Muscle layer of duodenum (tissue), 2 donors: Measurements from ENCODE around the gene PTPRM.

Experiments used
- H3K27ac ChIP-seq: one replicate; pipeline ENCODE4 v1.7.0; 2013; ENCODE audit warnings: mild to moderate bottlenecking, low read length
- H3K27me3 ChIP-seq: one replicate; pipeline ENCODE4 v1.7.0; 2013; ENCODE audit warnings: low read depth, mild to moderate bottlenecking, control low read depth, low read length
- H3K36me3 ChIP-seq, 2 donors: one replicate each; pipeline ENCODE4 v1.7.0; 2013; ENCODE audit warnings: low read length in 2 of 2, control low read depth in 1 of 2, mild to moderate bottlenecking in 1 of 2; ENCODE audit not compliant: insufficient read depth in 2 of 2, control insufficient read depth in 1 of 2
- H3K4me1 ChIP-seq, 2 donors: one replicate each; pipeline ENCODE4 v1.7.0; 2013; ENCODE audit warnings: low read length in 2 of 2, mild to moderate bottlenecking in 2 of 2, control low read depth in 1 of 2, moderate library complexity in 1 of 2; ENCODE audit not compliant: insufficient read depth in 2 of 2, control insufficient read depth in 1 of 2
- H3K4me3 ChIP-seq, 2 donors: one replicate each; pipeline ENCODE4 v1.7.0; 2013; ENCODE audit warnings: low read length in 2 of 2, low read depth in 1 of 2, mild to moderate bottlenecking in 1 of 2
- H3K9me3 ChIP-seq, 2 donors: one replicate each; pipeline ENCODE4 v1.7.0; 2013; ENCODE audit warnings: low read length in 2 of 2, control low read depth in 1 of 2, mild to moderate bottlenecking in 1 of 2; ENCODE audit not compliant: control insufficient read depth in 1 of 2
- donor health status: healthy.

The PTPRM gene

GRCh38 chr18:7940379-7940778 is 373.3 kb downstream of the PTPRM start:
- no peaks in the 10 kb centered on the region for H3K9me3 ChIP-seq
- H3K4me1 ChIP-seq, result no peaks in the 10 kb centered on the region

GRCh38 chr18:7940971-7941370 is 373.9 kb downstream of the PTPRM start:
- Histone ChIP-seq H3K27me3 (no peaks in the 10 kb centered on the region), H3K9me3 (no peaks in the 10 kb centered on the region), H3K4me3 (no peak overlapping the region), H3K27ac (no peak overlapping the region), H3K4me1 (peaks cover 0 to 5% of the 10 kb centered on the region in 2 donors), H3K36me3 (no peaks in the 10 kb centered on the region)

More at GRCh38 chr18:7940379-7940778, 373.3 kb downstream of the PTPRM start:
- Histone ChIP-seq H3K27me3 (no peaks in the 10 kb centered on the region), H3K4me3 (no peak overlapping the region), H3K36me3 (no peaks in the 10 kb centered on the region), H3K27ac (no peak overlapping the region)

GRCh38 chr18:7941533-7941932 is 374.4 kb downstream of the PTPRM start:
- Histone ChIP-seq H3K36me3 (no peaks in the 10 kb centered on the region), H3K27me3 (no peaks in the 10 kb centered on the region), H3K9me3 (no peaks in the 10 kb centered on the region), H3K4me3 (no peak overlapping the region), H3K27ac (no peak overlapping the region), H3K4me1 (peaks cover 0 to 9% of the 10 kb centered on the region in 2 donors)

- no peak overlapping the region for H3K4me3 ChIP-seq
- H3K4me1 ChIP-seq, result peaks cover 0 to 16% of the 10 kb centered on the region in 2 donors
- H3K9me3 ChIP-seq, result no peaks in the 10 kb centered on the region
- H3K27me3 ChIP-seq, result no peaks in the 10 kb centered on the region
- peaks cover 3 to 9% of the 10 kb centered on the region in 2 donors for H3K36me3 ChIP-seq
- H3K27ac ChIP-seq, result peak overlapping the region; percentile 59
These were observed 378.8 kb downstream of the PTPRM start for GRCh38 chr18:7945882-7946281.

- peak overlapping the region; percentile 59 for H3K27ac ChIP-seq
- H3K9me3 ChIP-seq, result no peaks in the 10 kb centered on the region
- H3K27me3 ChIP-seq, result no peaks in the 10 kb centered on the region
- H3K4me3 ChIP-seq, result peak overlapping the region; percentile 37 to 45
- peaks cover 3 to 11% of the 10 kb centered on the region in 2 donors for H3K36me3 ChIP-seq
- H3K4me1 ChIP-seq, result peaks cover 0 to 16% of the 10 kb centered on the region in 2 donors
These were observed 379.7 kb downstream of the PTPRM start for GRCh38 chr18:7946734-7947377.

- H3K4me3 ChIP-seq, result no peak overlapping the region
- peaks cover 0 to 15% of the 10 kb centered on the region in 2 donors for H3K4me1 ChIP-seq
- H3K27ac ChIP-seq, result no peak overlapping the region
- H3K27me3 ChIP-seq, result no peaks in the 10 kb centered on the region
- H3K9me3 ChIP-seq, result no peaks in the 10 kb centered on the region
- peaks cover 3 to 11% of the 10 kb centered on the region in 2 donors for H3K36me3 ChIP-seq
These were observed 383.4 kb downstream of the PTPRM start for GRCh38 chr18:7950380-7951136.

GRCh38 chr18:7953095-7953958 is 386.2 kb downstream of the PTPRM start:
- Histone ChIP-seq H3K4me1 (peaks cover 0 to 4% of the 10 kb centered on the region in 2 donors), H3K4me3 (no peak overlapping the region), H3K27ac (no peak overlapping the region), H3K27me3 (no peaks in the 10 kb centered on the region), H3K9me3 (no peaks in the 10 kb centered on the region), H3K36me3 (peaks cover 3 to 11% of the 10 kb centered on the region in 2 donors)

GRCh38 chr18:7954238-7954637 is 387.1 kb downstream of the PTPRM start:
- no peaks in the 10 kb centered on the region for H3K9me3 ChIP-seq

GRCh38 chr18:7955175-7955574 is 388.1 kb downstream of the PTPRM start:
- no peak overlapping the region for H3K4me3 ChIP-seq
- H3K27me3 ChIP-seq, result no peaks in the 10 kb centered on the region
- no peaks in the 10 kb centered on the region for H3K9me3 ChIP-seq
- H3K4me1 ChIP-seq, result peaks cover 0 to 4% of the 10 kb centered on the region in 2 donors
- peaks cover 0 to 9% of the 10 kb centered on the region in 2 donors for H3K36me3 ChIP-seq
- H3K27ac ChIP-seq, result no peak overlapping the region

More at GRCh38 chr18:7954238-7954637, 387.1 kb downstream of the PTPRM start:
- Histone ChIP-seq H3K27ac (no peak overlapping the region), H3K4me1 (peaks cover 0 to 4% of the 10 kb centered on the region in 2 donors), H3K4me3 (no peak overlapping the region), H3K36me3 (peaks cover 0 to 11% of the 10 kb centered on the region in 2 donors), H3K27me3 (no peaks in the 10 kb centered on the region)

- Histone ChIP-seq H3K27me3 (no peaks in the 10 kb centered on the region), H3K36me3 (no peaks in the 10 kb centered on the region), H3K9me3 (no peaks in the 10 kb centered on the region), H3K4me1 (peaks cover 0 to 4% of the 10 kb centered on the region in 2 donors), H3K27ac (no peak overlapping the region), H3K4me3 (no peak overlapping the region)
These were observed 390.2 kb downstream of the PTPRM start for GRCh38 chr18:7957297-7957696.
